NT2/D1 (cell line): ENCODE results near the gene HGF.

Source experiments
- DNase-seq: peaks from one replicate; pipeline ENCODE4 v3.0.0-alpha.2; 2011; ENCODE audit warnings: low read depth, low spot score
- H3K27me3 ChIP-seq: 2 replicates; pipeline ENCODE4 v1.6.0; 2011; ENCODE audit warnings: mild to moderate bottlenecking; ENCODE audit not compliant: insufficient read length, insufficient read depth
- H3K36me3 ChIP-seq: 2 replicates; pipeline ENCODE4 v1.6.1; 2011; ENCODE audit warnings: mild to moderate bottlenecking, low read length, mixed read lengths; ENCODE audit not compliant: insufficient read depth, insufficient read length
- H3K4me1 ChIP-seq: 2 replicates; pipeline ENCODE4 v1.5.1; 2011; ENCODE audit not compliant: insufficient read depth, insufficient read length
- H3K4me3 ChIP-seq: 2 replicates; pipeline ENCODE4 v1.5.1; 2011; ENCODE audit warnings: low read depth; ENCODE audit not compliant: insufficient read length
- H3K9ac ChIP-seq: 2 replicates; pipeline ENCODE4 v1.6.0; 2011; ENCODE audit warnings: low read depth; ENCODE audit not compliant: insufficient read length
- H3K9me3 ChIP-seq: 2 replicates; pipeline ENCODE4 v1.5.1; 2011; ENCODE audit warnings: mild to moderate bottlenecking, low read length; ENCODE audit not compliant: insufficient read depth
- SUZ12 ChIP-seq: IDR thresholded peaks from 2 replicates; pipeline ENCODE4 v1.6.1; 2011; ENCODE audit not compliant: insufficient read length, insufficient read depth; ENCODE audit errors: extremely low read depth
- YY1 ChIP-seq: IDR thresholded peaks from 2 replicates; pipeline ENCODE4 v1.6.1; 2011; ENCODE audit not compliant: insufficient read length, insufficient read depth
- ZNF274 ChIP-seq: IDR thresholded peaks from 2 replicates; pipeline ENCODE4 v1.6.1; 2011; ENCODE audit warnings: mild to moderate bottlenecking, low read depth, low read length

The HGF gene

GRCh38 chr7:81687062-81687461, 82.8 kb downstream of the HGF start:
- TF ChIP-seq ZNF274 (no peak), YY1 (no peak), SUZ12 (no peak)
- Histone ChIP-seq H3K4me1 (no peaks in the 10 kb centered on the region), H3K27me3 (no peaks in the 10 kb centered on the region), H3K9ac (no peak overlapping the region), H3K36me3 (no peaks in the 10 kb centered on the region), H3K9me3 (no peaks in the 10 kb centered on the region), H3K4me3 (no peak overlapping the region)
- DNase-seq = no peak

GRCh38 chr7:81685270-81685868, 84.5 kb downstream of the HGF start:
- no peak for DNase-seq
- no peak overlapping the region for H3K9ac ChIP-seq

GRCh38 chr7:81684514-81685269, 85.2 kb downstream of the HGF start:
- H3K9ac ChIP-seq = no peak overlapping the region
- H3K27me3 ChIP-seq = no peaks in the 10 kb centered on the region
- H3K9me3 ChIP-seq = no peaks in the 10 kb centered on the region
- H3K4me3 ChIP-seq = no peak overlapping the region
- TF ChIP-seq YY1 (no peak), SUZ12 (no peak), ZNF274 (no peak)
- H3K4me1 ChIP-seq = no peaks in the 10 kb centered on the region
- no peaks in the 10 kb centered on the region for H3K36me3 ChIP-seq
- no peak for DNase-seq

More at GRCh38 chr7:81685270-81685868, 84.5 kb downstream of the HGF start:
- H3K9me3 ChIP-seq = no peaks in the 10 kb centered on the region
- no peaks in the 10 kb centered on the region for H3K36me3 ChIP-seq
- H3K27me3 ChIP-seq = no peaks in the 10 kb centered on the region
- H3K4me1 ChIP-seq = no peaks in the 10 kb centered on the region
- TF ChIP-seq SUZ12 (no peak), ZNF274 (no peak), YY1 (no peak)
- H3K4me3 ChIP-seq = no peak overlapping the region

- Histone ChIP-seq H3K4me1 (no peaks in the 10 kb centered on the region), H3K9ac (no peak overlapping the region), H3K36me3 (no peaks in the 10 kb centered on the region), H3K4me3 (no peak overlapping the region), H3K9me3 (no peaks in the 10 kb centered on the region), H3K27me3 (no peaks in the 10 kb centered on the region)
- no peak for TF ChIP-seq YY1
- TF ChIP-seq ZNF274 = no peak
- TF ChIP-seq SUZ12 = no peak
- DNase-seq = no peak
Measured at GRCh38 chr7:81684033-81684432, 85.8 kb downstream of the HGF start.

DNA sequence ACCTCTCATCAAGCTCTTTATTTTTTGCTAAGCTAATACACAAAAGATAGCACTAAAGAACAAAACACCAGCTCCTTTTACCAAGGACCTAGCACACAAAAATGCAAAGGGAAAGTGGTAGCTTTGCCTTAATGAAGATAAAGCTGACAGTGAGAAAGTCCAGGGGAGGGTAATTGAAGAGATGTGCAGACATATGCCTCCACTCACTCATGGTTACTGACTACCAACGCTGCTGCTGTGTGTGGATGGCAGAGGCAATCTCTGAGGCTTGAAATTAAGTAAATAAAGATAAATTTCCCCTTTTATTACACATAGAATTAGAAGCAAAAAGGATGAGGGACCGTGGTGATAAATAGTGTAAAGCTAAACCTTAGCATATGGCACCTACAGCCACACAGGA, 87.0 kb downstream of the HGF start:
- H3K4me1 ChIP-seq = no peaks in the 10 kb centered on the region
- DNase-seq = no peak
- H3K4me3 ChIP-seq = no peak overlapping the region
- no peak overlapping the region for H3K9ac ChIP-seq
- no peaks in the 10 kb centered on the region for H3K36me3 ChIP-seq
- no peaks in the 10 kb centered on the region for H3K27me3 ChIP-seq
- TF ChIP-seq YY1 = no peak
- no peak for TF ChIP-seq SUZ12
- no peak for TF ChIP-seq ZNF274
- no peaks in the 10 kb centered on the region for H3K9me3 ChIP-seq

DNA sequence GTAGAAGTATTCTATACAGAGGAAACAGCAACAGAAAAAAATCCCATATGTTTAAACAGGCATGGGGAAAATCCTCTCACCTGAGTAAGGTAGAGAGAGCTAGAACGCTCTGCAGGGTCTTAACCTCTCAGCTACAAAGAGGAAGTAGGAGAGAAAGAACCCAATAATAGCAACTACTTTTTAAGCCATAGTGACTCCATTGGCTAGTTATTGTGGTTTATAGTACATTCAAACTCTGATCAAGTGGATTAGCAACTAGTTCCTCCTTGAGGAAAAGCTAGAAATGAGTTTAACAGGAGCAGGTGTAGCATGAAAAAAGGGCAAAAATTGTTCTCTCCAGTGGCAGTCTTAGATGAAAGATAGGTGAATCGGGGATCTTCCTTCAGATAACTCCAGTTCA, 89.7 kb downstream of the HGF start:
- no peaks in the 10 kb centered on the region for H3K4me1 ChIP-seq
- H3K4me3 ChIP-seq = no peak overlapping the region
- no peak for DNase-seq
- no peaks in the 10 kb centered on the region for H3K27me3 ChIP-seq
- no peaks in the 10 kb centered on the region for H3K36me3 ChIP-seq
- TF ChIP-seq ZNF274 (no peak), YY1 (no peak), SUZ12 (no peak)
- no peak overlapping the region for H3K9ac ChIP-seq
- H3K9me3 ChIP-seq = no peaks in the 10 kb centered on the region

GRCh38 chr7:81676813-81677212, 93.0 kb downstream of the HGF start:
- no peak for DNase-seq
- H3K9me3 ChIP-seq = no peaks in the 10 kb centered on the region
- TF ChIP-seq YY1 (no peak), SUZ12 (no peak), ZNF274 (no peak)
- no peaks in the 10 kb centered on the region for H3K4me1 ChIP-seq
- H3K36me3 ChIP-seq = no peaks in the 10 kb centered on the region
- H3K27me3 ChIP-seq = no peaks in the 10 kb centered on the region
- no peak overlapping the region for H3K4me3 ChIP-seq
- no peak overlapping the region for H3K9ac ChIP-seq
